ENCODE data around the gene PTGES3.

PTGES3 gene

GRCh38 chr12:56628671-56629458, 59.2 kb downstream of the PTGES3 start:
- TF ChIP-seq CTCF (IDR thresholded peaks at IDR 0.05; ENCODE audit: control insufficient read depth, extremely low read depth, insufficient read depth) = no peak
- no peak for DNase-seq (ENCODE audit: low read depth)
- peak overlapping the region; percentile 99 for H3K4me3 ChIP-seq (ENCODE audit: low read depth, low read length)

- no peak overlapping the region for H3K4me3 ChIP-seq (ENCODE audit: low read depth, low read length)
Measured at GRCh38 chr12:56626701-56627100, 61.4 kb downstream of the PTGES3 start.

GRCh38 chr12:56622535-56622934, 65.5 kb downstream of the PTGES3 start:
- no peak overlapping the region for H3K4me3 ChIP-seq (ENCODE audit: low read depth, low read length)
- no peak for DNase-seq (ENCODE audit: low read depth)
- no peak for TF ChIP-seq CTCF (IDR thresholded peaks at IDR 0.05; ENCODE audit: control insufficient read depth, extremely low read depth, insufficient read depth)

More at GRCh38 chr12:56626701-56627100, 61.4 kb downstream of the PTGES3 start:
- no peak for TF ChIP-seq CTCF (IDR thresholded peaks at IDR 0.05; ENCODE audit: control insufficient read depth, extremely low read depth, insufficient read depth)
- DNase-seq (ENCODE audit: low read depth) = no peak

GRCh38 chr12:56616925-56617324, 71.2 kb downstream of the PTGES3 start:
- DNase-seq (ENCODE audit: low read depth) = no peak
- no peak overlapping the region for H3K4me3 ChIP-seq (ENCODE audit: low read depth, low read length)
- TF ChIP-seq CTCF (IDR thresholded peaks at IDR 0.05; ENCODE audit: control insufficient read depth, extremely low read depth, insufficient read depth) = no peak

GRCh38 chr12:56616244-56616643, 71.8 kb downstream of the PTGES3 start:
- no peak for DNase-seq (ENCODE audit: low read depth)
- H3K4me3 ChIP-seq (ENCODE audit: low read depth, low read length) = no peak overlapping the region
- TF ChIP-seq CTCF (IDR thresholded peaks at IDR 0.05; ENCODE audit: control insufficient read depth, extremely low read depth, insufficient read depth) = no peak

- TF ChIP-seq CTCF (IDR thresholded peaks at IDR 0.05; ENCODE audit: control insufficient read depth, extremely low read depth, insufficient read depth) = no peak
- DNase-seq (ENCODE audit: low read depth) = no peak
- H3K4me3 ChIP-seq (ENCODE audit: low read depth, low read length) = no peak overlapping the region
Measured at GRCh38 chr12:56614627-56615026, 73.5 kb downstream of the PTGES3 start.
